Activated CD8-positive, alpha-beta memory T cell treated with anti-CD3 and anti-CD28 coated beads, Interleukin-2, amount 50 U/mL, for 48 hours (primary cell): Measurements from ENCODE around the gene LCN9.

Source experiments
- DNase-seq: peaks from one replicate; pipeline ENCODE4 v3.0.0-alpha.2; 2020

The LCN9 gene

DNA sequence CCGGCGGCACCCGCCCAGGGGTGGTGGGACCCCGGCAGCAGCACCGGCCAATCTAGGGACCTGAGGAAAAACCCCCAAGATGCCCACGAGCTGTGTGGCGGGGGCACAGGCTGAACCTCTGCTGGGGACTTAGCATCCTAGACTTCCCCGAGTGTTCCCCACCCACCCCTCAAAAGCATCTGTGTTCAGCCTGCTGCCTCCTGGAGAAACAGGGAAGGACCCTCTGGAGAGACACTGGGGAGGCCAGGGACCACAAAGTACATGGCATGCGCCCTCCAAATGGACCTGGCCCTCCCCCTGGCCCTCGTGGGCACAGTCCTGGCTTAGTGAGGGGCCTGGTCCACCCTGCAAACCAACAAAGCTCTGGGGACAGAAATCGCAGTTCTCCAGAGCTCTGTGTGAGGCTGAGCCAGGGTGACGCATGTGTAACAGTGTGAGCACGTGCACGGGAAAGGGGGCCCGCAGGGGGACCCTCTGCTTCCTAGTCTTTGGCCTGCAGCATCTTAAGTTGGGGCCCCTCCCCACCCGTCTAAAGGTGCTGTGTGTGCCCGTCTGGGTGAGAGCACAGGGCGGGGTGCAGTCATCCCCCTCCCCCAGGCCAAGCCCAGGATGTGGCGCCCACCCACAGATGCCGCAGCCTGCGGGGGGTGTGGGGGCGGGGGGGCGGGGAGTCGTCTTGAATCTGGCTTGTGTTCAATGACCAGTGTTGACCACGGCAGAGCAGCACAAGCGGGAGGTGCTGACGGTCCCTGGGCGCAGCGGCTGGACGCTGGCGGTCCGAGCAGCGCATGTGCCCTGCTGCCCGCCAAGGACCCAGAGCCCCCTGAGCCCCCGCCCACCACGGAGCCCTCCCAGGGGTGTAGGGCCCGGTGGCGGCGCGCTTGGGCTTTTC lies 38.2 kb downstream of the LCN9 start:
- peak; percentile 58 for DNase-seq

DNA sequence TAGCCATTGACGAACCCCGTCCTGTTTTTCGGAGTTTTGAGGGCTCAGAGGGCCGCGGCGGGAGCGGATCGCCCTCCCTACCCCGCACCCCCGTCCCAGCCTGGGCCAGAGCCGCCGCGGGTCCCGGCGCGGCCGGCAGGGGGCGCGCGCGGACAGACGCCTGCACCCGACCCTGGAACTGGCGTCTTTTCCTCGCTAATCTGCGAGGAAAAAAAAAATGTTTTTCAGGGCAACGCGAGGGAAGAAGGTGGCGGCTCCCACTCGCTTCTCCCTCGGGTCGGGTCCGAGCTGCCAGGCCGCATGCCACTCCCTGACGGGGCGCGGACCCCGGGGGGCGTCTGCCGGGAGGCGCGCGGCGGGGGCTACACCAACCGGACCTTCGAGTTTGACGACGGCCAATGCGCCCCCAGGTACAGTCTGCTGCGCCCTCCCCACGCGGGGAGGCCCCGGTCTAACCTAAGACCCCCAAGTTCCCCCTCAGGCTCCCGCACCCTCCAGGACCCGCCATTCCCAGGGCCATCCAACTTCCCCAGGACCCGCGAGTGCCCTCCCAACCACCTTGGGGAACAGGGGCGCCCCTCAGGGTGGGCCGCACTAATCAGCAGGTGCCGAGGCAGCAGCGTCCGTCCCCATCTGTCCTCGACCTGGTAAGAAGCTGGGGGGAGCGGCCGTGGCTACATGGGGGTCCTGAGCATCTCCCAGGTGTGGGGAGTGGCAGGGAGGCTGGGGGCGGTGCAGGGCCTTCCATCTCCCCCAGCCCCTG lies 39.0 kb downstream of the LCN9 start, which contains the start of gene KCNT1:
Gene KCNT1, plus strand, starts transcription at position 227 of the 763 bp plus-strand sequence. Its CDS starts 74 bp downstream, at position 301.
- peak; percentile 93 for DNase-seq

DNA sequence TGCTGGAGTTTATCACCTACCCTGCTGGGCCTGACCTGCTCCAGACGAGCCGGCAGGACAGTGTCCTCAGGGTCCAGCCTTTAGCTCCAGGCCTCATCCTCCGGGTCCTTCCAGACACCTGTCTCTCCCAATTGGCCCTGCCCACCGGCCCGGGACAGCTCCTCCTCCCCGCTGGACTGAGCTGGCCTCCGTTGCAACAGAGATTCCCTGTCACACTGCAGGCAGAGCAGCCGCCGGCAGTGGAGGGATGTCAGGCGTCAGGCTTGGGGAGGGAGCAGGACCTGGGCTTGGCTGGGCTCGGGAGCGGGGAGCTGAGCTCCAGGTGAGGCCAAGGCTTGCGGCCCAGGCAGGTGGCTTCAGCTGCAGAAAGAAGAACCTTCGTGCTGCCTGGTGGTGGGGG lies 40.6 kb downstream of the LCN9 start:
- DNase-seq = no peak

DNA sequence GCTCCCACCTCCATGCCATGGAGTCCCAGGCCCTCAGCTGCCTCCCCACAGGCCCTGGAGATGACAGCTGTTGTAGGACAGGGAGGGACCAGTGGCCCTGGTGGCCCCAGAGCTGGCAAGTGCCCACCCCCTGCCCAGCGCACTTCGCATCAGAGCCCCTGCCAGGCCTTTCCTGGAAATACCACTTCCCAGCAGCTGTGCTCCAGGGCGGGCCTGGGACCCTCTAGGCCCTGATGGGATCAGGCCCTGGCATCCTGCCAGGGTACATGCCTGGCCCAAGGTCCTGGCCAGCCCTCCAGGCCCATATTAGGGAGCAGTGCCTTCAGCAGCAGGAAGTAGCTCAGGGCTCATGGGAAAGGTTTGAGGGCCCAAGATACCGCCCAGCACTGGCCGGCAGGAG lies 41.4 kb downstream of the LCN9 start:
- DNase-seq = no peak

DNA sequence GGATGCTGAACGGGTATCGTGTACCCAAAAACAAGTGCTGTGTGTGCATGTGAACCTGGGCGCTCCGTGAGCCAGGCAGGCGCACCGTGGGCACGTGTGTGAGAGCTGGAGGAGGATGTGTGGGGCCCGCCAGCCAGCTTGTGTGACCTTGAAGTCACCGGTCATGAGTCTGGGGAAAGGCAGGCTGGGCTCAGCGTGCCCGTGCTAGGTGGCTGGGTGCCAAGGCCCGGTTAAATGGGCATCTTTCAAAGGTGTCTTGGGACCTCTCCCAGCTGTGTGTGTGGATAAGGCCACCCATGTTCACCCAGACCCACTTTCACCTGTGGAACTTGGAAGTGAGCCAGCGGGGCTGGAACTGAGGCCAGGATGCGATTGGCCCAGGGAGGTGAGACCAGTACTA lies 42.3 kb downstream of the LCN9 start:
- no peak for DNase-seq

DNA sequence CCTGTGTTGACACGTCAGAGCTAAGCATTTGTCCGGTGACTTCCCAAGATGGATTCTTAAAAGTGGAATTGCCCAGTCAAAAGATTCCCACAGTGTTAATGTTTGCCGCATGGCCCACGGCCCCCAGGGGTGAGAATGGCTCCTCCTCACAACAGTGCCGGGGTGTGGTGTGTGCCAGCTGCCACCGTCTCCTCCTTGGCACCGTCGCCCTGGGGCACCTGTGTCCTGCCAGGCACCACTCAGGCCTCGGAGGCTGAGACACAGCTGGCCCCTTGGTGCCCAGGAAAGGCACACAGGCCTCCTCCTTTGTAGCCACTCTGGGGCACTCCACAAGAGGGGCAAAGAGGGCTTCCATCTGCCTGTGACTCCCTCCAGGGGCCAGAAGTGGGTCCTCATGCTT lies 43.2 kb downstream of the LCN9 start:
- DNase-seq = no peak

DNA sequence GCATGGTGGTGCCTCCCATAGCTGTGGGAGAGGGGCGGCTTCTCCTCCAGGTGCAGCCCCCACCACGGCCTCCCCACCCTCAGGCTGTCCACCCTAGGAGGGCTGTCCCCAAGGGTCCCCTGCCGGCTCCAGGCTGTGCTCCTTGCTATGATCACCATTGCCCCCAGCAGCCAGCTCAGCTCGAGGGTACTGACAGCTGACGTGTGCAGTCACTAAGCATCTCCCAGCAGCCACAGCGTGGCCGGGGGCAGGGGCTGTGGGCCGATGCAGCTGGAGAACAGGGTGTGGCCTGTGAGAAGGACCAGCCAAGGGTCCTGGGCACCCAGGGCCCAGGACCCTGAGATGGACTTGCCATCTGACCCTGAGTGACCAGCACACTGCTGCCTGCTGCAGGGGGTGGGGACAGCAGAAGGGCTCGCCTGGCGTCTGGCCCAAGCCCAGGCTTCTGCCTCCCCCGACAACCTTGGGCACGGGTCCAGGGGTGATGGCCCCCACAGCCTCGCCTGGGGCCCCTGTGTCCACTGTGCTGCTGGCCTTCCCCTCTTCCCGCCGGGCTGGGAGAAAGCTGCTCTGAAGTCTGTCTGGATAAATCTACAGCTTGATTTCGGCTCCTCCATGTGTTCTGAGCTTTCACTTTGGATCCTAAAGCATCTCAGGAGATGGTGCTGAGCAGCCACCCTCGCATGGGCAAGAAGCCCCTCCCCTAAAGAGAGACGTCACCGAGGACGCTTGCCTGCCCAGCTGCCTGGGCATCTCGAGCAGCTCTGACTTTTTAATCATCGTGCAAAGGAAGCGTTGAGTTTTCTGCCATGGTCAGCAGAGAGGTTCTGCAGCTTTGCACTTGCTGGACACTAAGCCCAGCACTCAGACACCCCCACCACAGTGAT lies 44.4 kb downstream of the LCN9 start:
- no peak for DNase-seq

DNA sequence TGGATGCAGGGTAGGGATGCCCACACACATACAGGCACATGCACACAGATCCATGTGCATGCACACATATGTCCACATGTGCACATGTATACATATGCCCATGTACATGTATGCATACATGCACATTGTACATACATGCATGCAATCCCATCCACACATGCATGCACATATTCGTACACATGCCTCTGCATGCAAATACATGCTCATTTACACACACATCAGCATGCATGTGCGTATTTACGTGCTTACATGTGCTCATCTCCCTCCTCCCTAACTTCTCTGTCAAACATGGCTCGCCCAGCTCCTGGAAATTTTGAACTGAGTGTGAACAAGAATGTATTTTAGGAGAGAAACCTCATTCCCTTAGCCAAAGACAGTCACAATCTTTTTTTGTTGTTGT lies 45.1 kb downstream of the LCN9 start:
- no peak for DNase-seq

DNA sequence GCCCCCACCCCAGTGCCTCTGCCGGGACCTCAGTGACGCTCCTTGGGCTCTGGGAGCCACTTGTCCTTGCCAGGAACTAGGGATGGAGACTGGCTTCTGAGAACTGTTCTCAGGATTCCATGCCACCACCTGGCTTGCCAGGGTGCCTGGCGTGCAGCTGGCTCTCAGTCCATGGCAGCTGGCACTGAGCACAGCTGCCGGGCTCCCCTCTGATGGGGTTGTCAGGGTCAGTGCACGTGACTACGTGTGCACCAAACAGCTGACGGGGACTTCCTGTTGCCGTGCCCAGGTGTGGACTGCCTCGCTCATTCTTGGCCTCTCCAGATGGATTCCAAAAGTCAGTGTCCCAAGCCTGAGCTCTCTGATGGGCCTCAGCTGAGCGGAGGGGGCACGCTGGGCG lies 48.3 kb downstream of the LCN9 start:
- no peak for DNase-seq

DNA sequence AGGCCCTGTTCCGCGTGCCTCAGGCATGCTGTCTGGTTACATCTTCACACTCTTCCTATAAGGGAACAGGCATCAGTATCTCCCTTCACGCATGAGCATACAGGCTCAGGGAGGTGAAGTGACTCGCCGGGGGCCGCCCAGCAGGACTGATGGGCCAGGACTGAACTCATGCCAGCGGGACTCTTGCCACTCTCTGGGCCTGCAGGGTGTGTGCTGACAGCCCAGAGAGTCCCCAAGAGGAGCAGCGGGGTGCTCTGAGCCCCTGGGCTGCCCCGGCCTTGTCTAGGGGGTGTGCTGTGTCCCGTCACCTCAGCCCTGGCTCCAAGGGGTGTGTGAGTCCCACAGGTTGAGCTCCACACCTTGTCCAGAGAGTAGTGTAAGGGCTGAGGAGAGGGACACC lies 48.8 kb downstream of the LCN9 start:
- no peak for DNase-seq

DNA sequence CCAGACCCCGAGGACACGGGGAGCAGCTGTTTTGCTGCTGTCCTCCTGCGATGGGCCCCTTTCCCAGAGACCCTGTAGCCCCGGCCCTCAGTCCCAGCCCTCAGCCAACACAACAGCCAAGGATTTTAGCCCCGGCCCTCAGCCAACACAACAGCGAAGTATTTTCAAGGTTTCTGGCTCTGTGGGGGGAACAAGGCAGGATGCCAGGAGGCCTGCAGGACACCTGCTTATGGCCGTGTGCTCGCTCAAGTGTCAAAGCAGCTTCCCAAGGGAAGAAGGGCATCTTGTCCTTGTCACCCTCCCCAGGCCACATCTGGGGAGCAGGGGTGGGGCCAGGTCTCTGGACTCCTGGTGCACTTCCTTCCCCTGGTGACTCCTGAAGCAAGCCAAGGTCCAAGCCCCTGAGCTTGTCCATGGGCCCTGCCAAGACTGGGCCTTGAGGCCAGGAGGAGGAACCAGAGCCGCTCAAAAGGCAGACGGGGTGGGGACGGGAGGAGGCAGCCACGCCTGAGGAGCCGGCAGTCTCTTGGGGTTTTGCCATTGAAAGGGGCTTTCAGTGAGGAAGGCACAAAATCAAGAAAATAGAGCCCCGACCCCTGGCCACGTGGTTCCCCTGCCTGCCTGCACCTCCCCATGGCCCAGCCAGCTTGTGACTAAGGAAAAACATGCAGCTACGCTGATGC lies 49.6 kb downstream of the LCN9 start:
- DNase-seq = no peak

DNA sequence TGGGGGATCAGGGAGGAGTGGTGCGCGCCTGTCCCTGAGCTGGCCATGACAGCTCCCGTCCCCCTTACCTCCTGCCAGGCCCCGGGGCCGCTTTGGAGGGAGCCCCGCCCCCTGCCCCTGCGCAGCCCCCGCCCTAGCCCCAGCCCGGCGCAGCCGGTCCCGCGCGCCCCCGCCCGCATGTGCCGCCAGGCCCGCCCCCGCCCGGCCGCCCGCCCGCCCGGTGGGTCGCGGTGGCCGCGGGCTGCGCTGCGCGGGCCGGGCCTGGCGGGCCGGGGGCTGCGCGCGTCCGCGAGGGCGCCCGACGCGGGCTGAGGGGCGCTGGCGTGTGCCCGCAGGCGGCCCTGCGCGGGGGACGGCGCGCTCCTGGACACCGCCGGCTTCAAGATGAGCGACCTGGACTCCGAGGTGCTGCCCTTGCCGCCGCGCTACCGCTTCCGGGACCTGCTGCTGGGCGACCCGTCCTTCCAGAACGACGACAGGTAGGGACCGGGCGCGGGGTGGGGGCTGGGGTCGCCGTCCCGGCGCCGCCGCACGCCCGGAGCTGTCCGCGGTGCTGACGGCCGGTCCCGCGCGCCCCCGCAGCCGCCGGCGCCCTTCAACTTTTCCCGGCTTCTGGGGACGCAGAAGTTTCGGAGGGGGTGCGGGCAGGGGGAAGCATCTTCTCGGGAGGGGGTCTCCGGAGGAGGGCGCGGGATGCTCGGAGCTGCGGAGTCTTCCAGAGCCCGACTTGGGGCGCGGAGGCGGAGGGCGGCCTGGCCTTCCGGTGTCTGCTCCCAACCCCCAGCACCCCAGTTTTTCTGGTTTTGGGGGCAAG lies 51.3 kb downstream of the LCN9 start:
- DNase-seq = no peak

DNA sequence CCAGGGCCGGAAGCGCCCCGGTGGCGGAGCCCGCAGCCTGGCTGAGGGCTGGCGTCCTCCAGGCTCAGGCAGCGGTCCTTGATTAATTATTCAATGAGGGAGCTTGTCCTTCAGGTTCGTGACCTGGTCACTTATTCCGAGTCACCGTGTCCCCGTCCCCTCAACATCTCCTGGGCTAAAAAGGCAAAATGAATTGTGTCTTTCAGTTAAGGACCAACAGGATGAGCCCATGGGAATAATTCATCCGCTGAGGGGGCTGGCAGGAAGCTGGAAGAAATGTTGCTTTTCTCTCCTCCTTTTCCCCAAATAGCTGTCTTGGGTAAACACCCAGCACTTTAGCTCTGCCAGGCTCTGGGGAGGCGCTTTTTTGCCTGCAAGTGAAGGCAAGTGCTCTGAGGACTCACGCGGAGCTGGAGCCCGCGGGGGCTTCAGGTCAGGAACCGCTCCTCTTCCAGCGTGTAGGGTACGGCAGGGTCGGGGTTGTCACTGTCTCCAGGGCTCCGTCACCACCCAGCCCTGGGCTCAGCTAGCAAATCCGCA lies 52.0 kb downstream of the LCN9 start:
- DNase-seq = no peak

DNA sequence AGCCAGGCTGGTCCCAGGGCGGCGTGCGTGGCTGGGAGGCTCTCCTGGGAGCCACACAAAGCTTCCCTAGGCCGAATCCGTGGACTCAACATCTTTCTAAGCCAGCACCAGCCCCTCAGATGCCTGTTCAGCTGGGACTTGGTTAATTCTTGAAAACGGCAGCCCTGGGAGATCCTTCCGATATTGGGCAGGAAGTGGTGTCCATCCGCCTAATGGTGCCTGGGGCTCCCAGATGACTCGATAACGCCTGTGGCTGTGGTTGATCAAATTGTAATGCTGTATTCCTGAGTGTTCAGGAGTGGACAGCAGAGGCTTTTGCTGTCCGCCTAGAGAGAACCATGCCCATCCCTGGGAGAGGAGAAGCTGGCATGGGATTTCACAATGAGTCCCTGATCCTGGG lies 52.9 kb downstream of the LCN9 start:
- DNase-seq = no peak
